Activated CD4-positive, alpha-beta T cell treated with anti-CD3 and anti-CD28 coated beads, Interleukin-2, amount 50 U/mL, for 48 hours (primary cell): ENCODE results near the gene KLK14.

Experiments
- DNase-seq, 2 experiments: peaks; one replicate each; pipeline ENCODE4 v3.0.0-alpha.2; 2020

The KLK14 gene

DNA sequence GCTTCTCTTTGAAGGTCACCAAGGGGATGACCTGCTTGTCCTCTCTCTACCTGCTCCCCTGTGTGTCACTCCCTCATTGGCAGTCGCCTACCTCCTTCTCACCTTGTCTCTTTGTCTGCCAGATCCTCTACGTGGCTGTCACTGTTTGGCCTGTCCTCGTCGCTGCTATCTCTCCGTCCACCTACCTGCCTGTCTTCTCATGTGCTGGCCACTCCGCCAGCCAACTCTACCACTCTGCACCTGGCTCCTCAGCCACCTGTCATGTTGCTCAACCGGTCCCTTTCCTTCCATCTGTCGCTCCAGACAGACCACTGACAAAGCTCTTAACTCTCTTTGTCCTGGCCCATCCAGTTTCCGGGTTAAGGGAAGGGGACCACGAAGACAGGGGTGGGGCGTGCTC is 48.0 kb downstream of the KLK14 start, which contains the start of gene KLK12:
TSS of gene KLK12 (minus strand) at position 299 of the 400 bp plus-strand sequence. CDS start 381 bp downstream, outside the sequence.
- DNase-seq = no peak

DNA sequence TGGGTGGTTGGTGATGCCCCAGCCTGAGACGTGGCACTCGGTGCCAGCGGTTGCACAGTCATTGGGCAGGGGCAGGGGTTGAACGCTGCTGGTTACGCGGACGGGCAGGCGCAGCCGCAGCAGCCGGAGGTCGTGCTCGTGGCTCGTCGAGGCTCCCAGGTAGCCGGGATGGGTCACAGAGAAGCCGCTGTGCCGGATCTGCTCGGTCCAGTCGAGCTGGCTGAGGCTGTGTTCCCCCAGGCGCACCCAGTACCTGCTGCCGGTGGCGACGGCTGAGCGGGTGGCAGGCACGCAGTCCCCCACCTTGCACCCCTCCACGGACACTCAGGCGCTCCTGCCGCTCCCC is 50.8 kb downstream of the KLK14 start:
- no peak for DNase-seq

DNA sequence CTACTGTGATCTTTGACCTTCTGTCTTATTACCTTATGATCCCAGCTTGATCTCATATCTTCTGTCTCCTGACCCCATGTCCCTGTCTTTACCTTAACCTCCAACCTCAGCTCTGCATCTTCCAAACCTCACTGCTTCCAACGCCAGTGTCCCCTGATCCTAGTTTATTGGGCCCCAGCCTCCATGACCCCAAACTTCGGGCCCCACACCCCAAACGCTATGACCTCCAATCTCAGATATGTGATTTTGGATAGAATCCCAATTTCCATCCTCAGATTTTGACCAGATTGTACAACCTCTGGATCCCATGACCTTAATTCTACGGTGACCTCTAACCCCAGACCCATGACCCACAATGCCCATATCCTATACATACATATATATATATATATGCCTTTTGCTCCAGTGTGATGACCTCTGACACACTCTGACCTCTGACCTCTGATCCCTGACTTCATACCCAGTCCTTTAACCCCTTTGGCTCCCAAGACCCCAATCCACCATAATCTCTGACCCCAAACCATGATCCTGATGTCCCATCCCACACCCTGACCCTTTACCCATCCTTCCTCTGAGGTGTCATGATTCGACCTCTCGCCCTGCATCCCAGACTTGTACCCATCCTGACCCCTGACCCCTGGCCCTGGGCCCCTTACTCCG is 51.3 kb downstream of the KLK14 start:
- no peak for DNase-seq

DNA sequence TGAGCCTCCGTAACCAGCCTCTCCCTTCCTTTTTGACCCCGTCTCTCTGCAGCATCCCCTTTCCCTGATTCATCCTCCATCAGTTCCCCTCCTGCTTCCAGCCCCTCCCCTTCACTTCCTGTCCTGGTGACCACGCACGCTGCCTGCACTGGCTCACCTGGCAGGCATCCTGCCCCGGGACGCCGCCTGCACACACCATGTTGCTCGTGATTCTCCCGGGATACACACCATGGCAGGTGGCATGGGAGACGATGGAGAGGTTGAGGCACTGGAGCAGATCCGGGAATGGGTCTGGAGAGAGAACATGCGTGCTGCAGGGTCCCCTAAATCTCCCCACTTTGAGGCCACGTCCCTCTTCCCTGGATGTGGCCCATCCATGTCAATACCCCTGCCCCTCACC is 52.1 kb downstream of the KLK14 start:
- no peak for DNase-seq

DNA sequence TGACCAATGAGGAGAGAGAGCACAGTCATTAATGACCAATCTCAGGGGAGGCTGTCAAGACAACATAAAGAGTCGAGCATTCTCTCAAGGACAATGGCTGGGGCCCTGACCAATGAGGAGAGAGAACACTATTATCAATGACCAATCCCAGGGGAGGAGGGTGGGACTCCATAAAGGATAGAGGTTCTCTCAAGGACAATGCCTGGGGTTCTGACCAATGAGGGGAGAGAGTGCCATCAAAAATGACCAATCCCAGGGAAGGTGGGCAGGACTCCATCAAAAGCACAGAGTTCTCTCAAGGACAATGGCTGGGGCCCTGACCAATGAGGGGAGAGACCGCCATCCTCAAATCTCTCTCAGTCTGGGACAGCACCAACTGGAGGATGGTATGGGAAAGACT is 53.0 kb downstream of the KLK14 start:
- no peak for DNase-seq
